ENCODE results near the gene ETFA. TPM values are rescaled to one million over a fixed set of nuclear protein-coding genes. Genes with fewer than 3 reads are reported as not detected.

The ETFA gene
- total RNA-seq, 1 experiment from 2014 or later, result 273 TPM

DNA sequence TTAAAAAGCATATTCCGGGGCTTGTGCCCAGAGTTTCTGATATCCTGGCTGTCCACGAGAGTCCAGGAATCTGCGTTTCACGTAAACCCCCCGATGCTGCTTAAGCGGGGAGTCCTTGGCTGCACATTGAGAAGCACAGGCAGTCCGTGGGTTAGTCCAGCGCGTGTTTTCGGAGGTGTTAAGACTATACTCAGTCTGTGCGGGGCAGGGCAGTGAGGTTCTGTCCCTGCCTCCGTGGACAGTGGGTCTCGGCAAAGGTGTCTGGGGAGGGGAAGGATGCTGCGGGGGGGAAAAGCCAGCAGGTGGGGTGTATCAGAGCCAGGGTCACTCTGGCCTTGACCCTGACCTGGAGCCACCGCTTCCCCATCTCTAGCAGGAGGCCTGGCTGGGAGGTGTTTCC is 145.3 kb downstream of the ETFA start:
- DNase-seq (ENCODE audit: low spot score), result no peak
- in situ Hi-C loops (cut with HindIII; ENCODE audit: low sequenced_read_pairs), result no loop called here

Other genes with a start within 250 kb of the ETFA start
- 0.44 TPM in 1 of 2 replicates, not detected in the other for gene ISL2, start 25.3 kb upstream of the ETFA start, total RNA-seq (2014; rRNA removed; shearing (Covaris generic))

Measured in G401 (cell line).